Left lung (tissue), 10 donors: Measurements from ENCODE around the gene HIVEP3. TPM values are rescaled to one million over a fixed set of nuclear protein-coding genes. Genes with fewer than 3 reads are reported as not detected.

ENCODE experiments used
- ATAC-seq: fragments of 200-7000 bp; cut with Tn5 transposase; one replicate; pipeline ENCODE4 v1.9.1; 2020; ENCODE audit warnings: moderate library complexity
- DNase-seq, 4 donors: peaks; one replicate each; pipeline ENCODE4 v3.0.0-alpha.2; 2013 to 2020
- H3K27ac ChIP-seq, 2 donors: fragments of 200-600 bp; sonication (generic) in 1 of 2; one replicate each; pipeline versions ENCODE4 v1.5.0 to v1.8.0; 2020 to 2021
- H3K27me3 ChIP-seq, 2 donors: fragments of 200-600 bp; sonication (generic) in 1 of 2; one replicate each; pipeline versions ENCODE4 v1.5.0 to v1.8.0; 2020 to 2021
- H3K36me3 ChIP-seq, 2 donors: fragments of 200-600 bp; sonication (generic) in 1 of 2; one replicate each; pipeline versions ENCODE4 v1.5.0 to v1.8.0; 2020 to 2021
- H3K4me1 ChIP-seq, 2 donors: fragments of 200-600 bp; one replicate each; pipeline ENCODE4 v1.8.0; 2021
- H3K4me3 ChIP-seq, 2 donors: fragments of 200-600 bp; sonication (generic) in 1 of 2; one replicate each; pipeline versions ENCODE4 v1.5.0 to v1.8.0; 2020 to 2021; ENCODE audit warnings: mild to moderate bottlenecking in 1 of 2
- H3K9me3 ChIP-seq, 2 donors: fragments of 200-600 bp; sonication (generic) in 1 of 2; one replicate each; pipeline versions ENCODE4 v1.5.0 to v1.8.0; 2020 to 2021
- intact Hi-C, 2 donors: fragments of 100-400 bp; cut with DNase I; formaldehyde crosslinking; loops; one replicate each; pipeline versions ENCODE4 v1.11.2 to v1.14.2; 2022
- polyA plus RNA-seq, 6 donors: library from polyadenylated mRNA; unstranded; fragments of 120-200 nt; gene quantifications; one replicate each; pipeline ENCODE4 v1.2.1, GENCODE V29; 2013; ENCODE audit not compliant: insufficient read length in 6 of 6
- total RNA-seq, 2 donors: library from RNA; stranded (reverse); fragmentation: NEBNext Ultra II Directional; extraction: Animal tissue kit (Norgen Biotek cat#: 25700); gene quantifications; one replicate each; pipeline ENCODE4 v1.2.1, GENCODE V29; 2021
- TF ChIP-seq, protein P1 (sequence below), 2 donors: fragments of 200-600 bp; sonication (generic) in 1 of 2; IDR thresholded peaks; one replicate each; pipeline versions ENCODE4 v1.5.0 to v1.8.0; 2021; ENCODE audit warnings: antibody characterized with exemption in 2 of 2
- donor health status: DM: no; HTN: yes; CAD: no.
- donor health status: DM: no; HTN: no; CAD: no.

Gene HIVEP3
- total and polyA plus RNA-seq, 8 donors: 6.0 to 15.6 (median 7.4) TPM

DNA sequence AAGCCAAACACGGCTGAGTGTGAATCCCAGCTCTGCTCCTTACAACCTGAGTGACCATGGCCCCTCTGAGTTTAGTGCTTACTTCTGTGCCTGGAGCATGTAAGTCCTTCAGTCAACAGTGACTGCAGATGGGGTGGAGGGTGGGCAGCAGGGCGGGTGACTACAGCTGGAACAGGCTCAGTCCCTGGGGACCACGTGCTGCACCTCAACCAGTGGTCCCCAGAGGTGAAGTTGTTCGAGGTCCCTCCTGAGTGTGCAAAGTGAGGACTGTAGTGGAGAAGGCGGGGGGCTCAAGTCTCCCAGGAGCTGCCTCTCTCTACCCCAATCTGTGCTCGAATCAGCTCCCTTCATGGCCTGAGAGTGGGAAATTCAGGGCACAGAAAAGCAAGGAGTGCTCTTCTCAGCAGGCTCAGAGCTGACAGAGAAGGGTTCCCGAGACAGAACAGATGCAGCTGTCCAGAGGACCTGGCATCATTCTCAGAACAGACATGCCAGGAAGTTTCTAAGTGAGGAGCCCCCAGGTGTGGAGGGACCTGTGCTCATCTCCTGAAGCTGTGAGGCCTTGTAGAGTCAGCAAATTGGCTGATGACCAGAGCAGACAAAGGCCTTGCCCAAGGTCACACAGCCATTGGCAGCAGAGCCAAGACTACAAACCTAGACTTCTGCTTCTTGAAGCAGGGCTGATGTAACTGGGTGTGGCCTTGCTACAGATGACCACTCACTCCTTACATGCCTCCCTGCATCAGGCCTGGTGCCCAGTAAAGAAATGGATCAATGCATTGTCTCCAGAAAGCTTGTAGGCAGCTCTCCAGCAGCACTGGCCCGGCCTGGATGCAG is 372.5 kb downstream of the HIVEP3 start:
- Histone ChIP-seq H3K4me3 (no peak overlapping the region), H3K27me3 (no peaks in the 10 kb centered on the region), H3K27ac (no peak overlapping the region), H3K9me3 (no peaks in the 10 kb centered on the region), H3K36me3 (peaks cover 0 to 11% of the 10 kb centered on the region in 2 donors), H3K4me1 (no peaks in the 10 kb centered on the region)
- DNase-seq: no peak
- intact Hi-C loops: no loop called here
- TF ChIP-seq, protein P1, sequence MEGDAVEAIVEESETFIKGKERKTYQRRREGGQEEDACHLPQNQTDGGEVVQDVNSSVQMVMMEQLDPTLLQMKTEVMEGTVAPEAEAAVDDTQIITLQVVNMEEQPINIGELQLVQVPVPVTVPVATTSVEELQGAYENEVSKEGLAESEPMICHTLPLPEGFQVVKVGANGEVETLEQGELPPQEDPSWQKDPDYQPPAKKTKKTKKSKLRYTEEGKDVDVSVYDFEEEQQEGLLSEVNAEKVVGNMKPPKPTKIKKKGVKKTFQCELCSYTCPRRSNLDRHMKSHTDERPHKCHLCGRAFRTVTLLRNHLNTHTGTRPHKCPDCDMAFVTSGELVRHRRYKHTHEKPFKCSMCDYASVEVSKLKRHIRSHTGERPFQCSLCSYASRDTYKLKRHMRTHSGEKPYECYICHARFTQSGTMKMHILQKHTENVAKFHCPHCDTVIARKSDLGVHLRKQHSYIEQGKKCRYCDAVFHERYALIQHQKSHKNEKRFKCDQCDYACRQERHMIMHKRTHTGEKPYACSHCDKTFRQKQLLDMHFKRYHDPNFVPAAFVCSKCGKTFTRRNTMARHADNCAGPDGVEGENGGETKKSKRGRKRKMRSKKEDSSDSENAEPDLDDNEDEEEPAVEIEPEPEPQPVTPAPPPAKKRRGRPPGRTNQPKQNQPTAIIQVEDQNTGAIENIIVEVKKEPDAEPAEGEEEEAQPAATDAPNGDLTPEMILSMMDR (IDR thresholded peaks at IDR 0.05): no peak
- no peak for ATAC-seq

DNA sequence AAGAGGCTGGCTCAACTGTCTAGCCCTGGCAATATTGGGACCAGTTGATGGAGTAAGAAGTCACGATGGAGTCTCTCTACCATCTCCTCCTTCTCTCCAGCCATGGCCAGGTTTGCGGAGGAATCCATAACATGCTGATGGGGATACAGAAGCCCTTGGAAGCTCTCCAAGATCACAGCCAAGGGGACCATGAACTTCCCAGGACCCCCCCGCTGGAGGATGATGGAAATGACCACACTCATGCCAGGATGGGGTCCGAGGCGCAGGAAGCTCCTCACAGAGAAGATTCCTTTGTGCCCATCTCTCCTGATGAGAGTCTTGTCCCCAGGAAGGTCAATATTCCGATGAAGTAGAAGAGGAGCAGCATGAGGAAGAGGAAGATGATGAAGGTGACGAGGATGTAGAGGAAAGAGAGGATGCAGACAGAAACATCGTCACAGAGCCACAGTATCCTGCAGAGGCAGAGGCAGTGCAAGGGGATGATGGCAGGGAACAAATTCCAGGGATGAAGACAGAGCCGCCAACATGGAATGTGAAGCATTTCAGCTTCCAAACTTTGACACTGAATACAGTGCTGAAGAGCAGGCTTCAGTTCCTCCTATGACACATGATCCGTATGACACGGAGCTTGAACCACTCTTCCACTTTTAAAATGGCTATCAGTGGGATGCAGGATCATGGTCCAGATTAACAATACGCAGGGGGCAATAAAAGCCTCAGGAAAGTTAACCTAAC is 376.4 kb downstream of the HIVEP3 start:
- Histone ChIP-seq H3K4me1 (peaks cover 0 to 7% of the 10 kb centered on the region in 2 donors), H3K36me3 (peaks cover 0 to 11% of the 10 kb centered on the region in 2 donors), H3K27me3 (no peaks in the 10 kb centered on the region), H3K27ac (no peak overlapping the region), H3K9me3 (no peaks in the 10 kb centered on the region), H3K4me3 (no peak overlapping the region)
- intact Hi-C loops: no loop called here
- ATAC-seq (no peak), DNase-seq (no peak)
- TF ChIP-seq, protein P1 (IDR thresholded peaks at IDR 0.05): no peak

DNA sequence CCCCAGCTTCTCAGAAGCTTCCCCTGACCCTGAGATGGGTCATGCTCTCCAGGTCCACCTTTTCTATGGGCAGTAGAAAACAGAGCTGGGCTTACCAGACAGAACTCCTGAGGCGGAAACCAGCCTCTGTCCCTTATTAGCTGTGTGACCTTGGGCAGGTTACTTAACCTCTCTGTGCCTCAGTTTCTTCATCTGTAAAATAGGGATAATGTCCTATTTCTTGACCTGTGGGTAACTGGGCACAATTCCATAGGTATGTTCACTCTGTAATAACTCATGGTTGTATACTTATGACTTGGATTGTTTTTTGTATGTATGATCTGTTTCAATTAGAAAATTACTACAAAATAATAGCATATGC is 377.1 kb downstream of the HIVEP3 start:
- Histone ChIP-seq H3K4me3 (no peak overlapping the region), H3K27ac (no peak overlapping the region), H3K27me3 (no peaks in the 10 kb centered on the region), H3K36me3 (peaks cover 0 to 11% of the 10 kb centered on the region in 2 donors), H3K9me3 (no peaks in the 10 kb centered on the region), H3K4me1 (peaks cover 0 to 7% of the 10 kb centered on the region in 2 donors)
- DNase-seq (no peak), ATAC-seq (no peak)
- TF ChIP-seq, protein P1 (IDR thresholded peaks at IDR 0.05): no peak
- intact Hi-C loops: no loop called here

DNA sequence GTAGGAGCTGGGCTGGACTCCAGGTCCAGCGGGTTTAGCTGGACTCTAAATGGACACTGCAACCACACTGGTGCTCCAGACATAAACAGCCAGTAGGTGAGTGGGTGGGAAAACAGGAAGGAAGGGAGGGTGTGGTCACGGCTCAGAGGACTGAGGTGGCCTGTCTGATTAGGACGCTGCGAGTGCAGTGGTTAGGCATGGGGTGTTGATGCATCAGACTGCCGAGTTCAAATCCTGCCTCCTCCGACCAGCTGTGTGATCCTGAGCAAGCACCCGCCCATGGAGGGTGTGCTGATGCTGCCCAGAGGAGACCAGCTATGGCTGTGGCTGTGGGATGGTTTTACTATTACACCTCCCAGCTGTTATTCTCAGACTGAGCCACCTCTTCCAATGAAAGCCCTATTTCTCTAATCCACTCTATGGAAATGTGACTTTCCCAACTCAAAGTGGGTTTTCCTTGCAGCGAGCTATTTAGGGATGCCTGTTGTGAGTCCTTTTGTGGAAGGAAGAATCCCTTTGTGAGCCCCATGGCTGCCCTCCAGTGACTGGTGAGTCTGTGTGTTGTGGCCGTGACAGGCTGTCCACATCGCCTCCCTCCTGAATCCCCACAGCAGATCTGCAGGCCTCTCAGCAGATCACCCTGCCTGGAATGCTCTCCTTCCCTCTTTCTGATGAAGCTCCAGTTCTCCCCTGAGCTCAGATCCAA is 377.7 kb downstream of the HIVEP3 start:
- H3K27ac ChIP-seq: no peak overlapping the region
- peaks cover 0 to 7% of the 10 kb centered on the region in 2 donors for H3K4me1 ChIP-seq
- no peaks in the 10 kb centered on the region for H3K9me3 ChIP-seq
- H3K36me3 ChIP-seq: peaks cover 0 to 11% of the 10 kb centered on the region in 2 donors
- no peaks in the 10 kb centered on the region for H3K27me3 ChIP-seq
- ATAC-seq: no peak
- no peak for DNase-seq
- intact Hi-C loops: no loop called here
- H3K4me3 ChIP-seq: no peak overlapping the region
- TF ChIP-seq, protein P1 (IDR thresholded peaks at IDR 0.05): no peak

DNA sequence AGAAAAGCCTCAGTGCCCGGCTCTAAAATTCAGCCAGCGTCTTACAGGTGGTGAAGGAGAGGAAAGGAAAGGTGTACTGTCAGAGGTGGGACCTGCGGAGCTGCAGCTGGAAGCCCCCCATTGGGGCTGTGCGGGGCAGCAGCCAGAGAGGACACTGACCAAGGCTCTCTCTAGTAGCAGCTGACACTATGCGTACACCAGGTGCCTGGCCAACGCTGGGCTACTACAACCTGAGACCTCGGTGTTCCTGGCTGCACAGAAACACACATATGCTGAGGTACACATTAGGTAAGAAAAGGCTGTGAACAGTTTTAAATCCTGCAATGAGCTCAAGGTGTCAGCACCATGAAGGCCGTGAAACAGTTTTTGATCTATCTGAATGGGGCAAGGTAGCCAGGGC is 378.7 kb downstream of the HIVEP3 start:
- TF ChIP-seq, protein P1 (IDR thresholded peaks at IDR 0.05): no peak
- H3K4me1 ChIP-seq: peaks cover 0 to 7% of the 10 kb centered on the region in 2 donors

More for the DNA sequence above, 378.7 kb downstream of the HIVEP3 start:
- no peaks in the 10 kb centered on the region for H3K27me3 ChIP-seq
- no peak overlapping the region for H3K27ac ChIP-seq
- DNase-seq: no peak
- peaks cover 0 to 11% of the 10 kb centered on the region in 2 donors for H3K36me3 ChIP-seq
- intact Hi-C loops: no loop called here
- no peaks in the 10 kb centered on the region for H3K9me3 ChIP-seq
- no peak overlapping the region for H3K4me3 ChIP-seq
- ATAC-seq: no peak
